A549 (cell line): Measurements from ENCODE around the gene GOLM1. TPM values are rescaled to one million over a fixed set of nuclear protein-coding genes. Genes with fewer than 3 reads are reported as not detected.

Experiments used
- ATAC-seq, 2 experiments: fragments of 200-7000 bp in 1 of 2; fragments of >200 bp in 1 of 2; cut with Nextera tagmentation in 1 of 2; cut with Tn5 transposase in 1 of 2; 3 replicates each; pipeline versions ENCODE4 v1.8.0 to v1.9.1; 2018 to 2020; ENCODE audit warnings: mild to moderate bottlenecking in 1 of 2, moderate library complexity in 1 of 2
- CTCF ChIA-PET: fragments of 300-600 bp; sonication (Branson Sonifier 250); formaldehyde crosslinking; extraction: SDS; loops from one replicate; lab custom pipeline; 2021; ENCODE audit warnings: antibody characterized with exemption, inconsistent platforms; lab: Yijun Ruan, JAX
- POLR2A ChIA-PET: fragments of 350-600 bp; formaldehyde crosslinking; extraction: SDS; loops from one replicate; lab custom pipeline; 2021; ENCODE audit warnings: antibody characterized with exemption, inconsistent platforms; lab: Yijun Ruan, JAX
- DNase-seq, 2 experiments: peaks; one replicate each; pipeline versions ENCODE4 v3.0.0 to v3.0.0-alpha.2; 2011 to 2016; ENCODE audit warnings: low read depth in 1 of 2, low spot score in 1 of 2
- FAIRE-seq: peaks from 2 replicates; lab custom pipeline; 2011; peaks lifted over from hg19 to GRCh38; lab: Jason Lieb, UNC
- H3K27ac ChIP-seq, 2 experiments: fragments of >200 bp; sonication (Bioruptor Twin); formaldehyde crosslinking; 3 replicates each; pipeline ENCODE4 v1.5.1; 2016 to 2017
- H3K4me1 ChIP-seq: fragments of >200 bp; sonication (Bioruptor Twin); formaldehyde crosslinking; 3 replicates; pipeline ENCODE4 v1.6.1; 2016
- H3K4me2 ChIP-seq: fragments of >200 bp; sonication (Bioruptor Twin); formaldehyde crosslinking; 3 replicates; pipeline ENCODE4 v1.6.1; 2016
- H3K4me3 ChIP-seq: fragments of >200 bp; sonication (Bioruptor Twin); formaldehyde crosslinking; 3 replicates; pipeline ENCODE4 v1.5.1; 2016
- H3K9me3 ChIP-seq: fragments of >200 bp; sonication (Bioruptor Twin); formaldehyde crosslinking; 3 replicates; pipeline ENCODE4 v1.6.1; 2016
- CHD2 ChIP-seq: fragments of 150-350 bp; IDR thresholded peaks from 2 replicates; pipeline ENCODE4 v1.6.1; 2014; ENCODE audit warnings: low read length; ENCODE audit not compliant: partially characterized antibody
- FOSB ChIP-seq: fragments of 250-450 bp; sonication (Bioruptor Pico); IDR thresholded peaks from 2 replicates; pipeline ENCODE4 v1.5.0; 2020; ENCODE audit warnings: mild to moderate bottlenecking, moderate library complexity
- FOSL2 ChIP-seq, 2 experiments: fragments of 450-650 bp in 1 of 2; fragments of >200 bp in 1 of 2; sonication (Bioruptor Twin) in 1 of 2; formaldehyde crosslinking; IDR thresholded peaks; 2 replicates each; pipeline versions ENCODE4 v1.5.0 to v1.6.1; 2016 to 2020; ENCODE audit warnings: mild to moderate bottlenecking in 1 of 2, moderate library complexity in 1 of 2
- FOXS1 ChIP-seq: fragments of 250-450 bp; sonication (Bioruptor Pico); IDR thresholded peaks from 2 replicates; pipeline ENCODE4 v1.5.0; 2020; ENCODE audit warnings: mild to moderate bottlenecking, moderate library complexity
- GATA3 ChIP-seq: IDR thresholded peaks from 2 replicates; pipeline ENCODE4 v1.6.1; 2012; ENCODE audit warnings: borderline replicate concordance
- HOXB13 ChIP-seq: fragments of 250-450 bp; sonication (Bioruptor Pico); IDR thresholded peaks from 2 replicates; pipeline ENCODE4 v1.5.0; 2020; ENCODE audit warnings: low read depth, mild to moderate bottlenecking, moderate library complexity
- JUNB ChIP-seq: fragments of >200 bp; sonication (Bioruptor Twin); formaldehyde crosslinking; IDR thresholded peaks from 2 replicates; pipeline ENCODE4 v1.6.1; 2016
- KDM5A ChIP-seq: fragments of 200-600 bp; sonication (generic); IDR thresholded peaks from 2 replicates; pipeline ENCODE4 v1.6.1; 2016; ENCODE audit warnings: antibody characterized with exemption, mild to moderate bottlenecking
- MAFK ChIP-seq: fragments of 450-650 bp; IDR thresholded peaks from 2 replicates; pipeline ENCODE4 v1.6.1; 2014; ENCODE audit not compliant: partially characterized antibody
- MAZ ChIP-seq: fragments of 150-350 bp; IDR thresholded peaks from 2 replicates; pipeline ENCODE4 v1.6.1; 2014; ENCODE audit warnings: antibody characterized with exemption, low read depth, low read length, borderline replicate concordance
- MYC ChIP-seq: IDR thresholded peaks from 2 replicates; pipeline ENCODE4 v1.6.1; 2012; ENCODE audit warnings: mild to moderate bottlenecking, inconsistent platforms, low read length, improper control_type of control experiment, borderline replicate concordance
- NFE2L2 ChIP-seq: fragments of 150-350 bp; conservative IDR thresholded peaks from 2 replicates; pipeline ENCODE4 v1.6.1; 2014; ENCODE audit warnings: low read length
- NR3C1 ChIP-seq: fragments of >200 bp; sonication (Bioruptor Twin); formaldehyde crosslinking; IDR thresholded peaks from 3 replicates; pipeline ENCODE4 v1.6.1; 2017
- PHF8 ChIP-seq: fragments of 200-600 bp; sonication (generic); IDR thresholded peaks from 2 replicates; pipeline ENCODE4 v1.6.1; 2016; ENCODE audit warnings: low read depth, mild to moderate bottlenecking, antibody characterized with exemption, moderate library complexity, borderline replicate concordance
- POLR2AphosphoS2 ChIP-seq: conservative IDR thresholded peaks from 2 replicates; pipeline ENCODE4 v1.6.1; 2012; ENCODE audit warnings: low read length, improper control_type of control experiment, inconsistent platforms
- RAD21 ChIP-seq, 2 experiments: fragments of >200 bp in 1 of 2; sonication (Bioruptor Twin) in 1 of 2; formaldehyde crosslinking in 1 of 2; IDR thresholded peaks in 1 of 2; conservative IDR thresholded peaks in 1 of 2; 2 replicates in 1 of 2; 3 replicates in 1 of 2; pipeline ENCODE4 v1.6.1; 2012 to 2018; ENCODE audit warnings: inconsistent platforms in 1 of 2
- RCOR1 ChIP-seq: fragments of 150-350 bp; IDR thresholded peaks from 2 replicates; pipeline ENCODE4 v1.6.1; 2014; ENCODE audit warnings: antibody characterized with exemption, low read length, low read depth
- SREBF2 ChIP-seq: fragments of 450-650 bp; IDR thresholded peaks from 2 replicates; pipeline ENCODE4 v1.6.1; 2014; ENCODE audit warnings: mild to moderate bottlenecking, moderate library complexity
- ZNF302 ChIP-seq: fragments of 250-450 bp; sonication (Bioruptor Pico); IDR thresholded peaks from 2 replicates; pipeline ENCODE4 v1.9.0; 2021; ENCODE audit warnings: inconsistent platforms, mild to moderate bottlenecking, moderate library complexity
- WGBS: methylation state at CpG from one replicate; pipeline ENCODE4 v1.1.6; 2017; ENCODE audit errors: missing lambda C conversion rate; 5-methylcytosine and 5-hydroxymethylcytosine counted together
- polyA plus RNA-seq, 4 experiments: library from polyadenylated mRNA; depleted of rRNA in 3 of 4; stranded (reverse); fragments of >200 nt; fragmentation: RNase III in 1 of 4; extraction: RNeasy Plus Mini Kit Qiagen cat#74134 plus additional on column Dnase treatment in 1 of 4; gene quantifications; 2 replicates in 3 of 4; 3 replicates in 1 of 4; pipeline ENCODE4 v1.2.3, GENCODE V29; 2011 to 2017
- TF ChIP-seq, protein P1 (sequence below): IDR thresholded peaks from 2 replicates; pipeline ENCODE4 v1.6.1; 2012
- TF ChIP-seq, protein P2 (sequence below): fragments of 250-450 bp; sonication (Bioruptor Pico); IDR thresholded peaks from 2 replicates; pipeline ENCODE4 v1.5.0; 2021; ENCODE audit warnings: mild to moderate bottlenecking, moderate library complexity, borderline replicate concordance
- TF ChIP-seq, protein P3 (sequence below): IDR thresholded peaks from 2 replicates; pipeline ENCODE4 v1.6.1; 2012; ENCODE audit warnings: low read depth, borderline replicate concordance

GOLM1 gene
- polyA plus RNA-seq, 2 of the 4 experiments (the other 2 are of a cell fraction) = 136 to 145 TPM

DNA sequence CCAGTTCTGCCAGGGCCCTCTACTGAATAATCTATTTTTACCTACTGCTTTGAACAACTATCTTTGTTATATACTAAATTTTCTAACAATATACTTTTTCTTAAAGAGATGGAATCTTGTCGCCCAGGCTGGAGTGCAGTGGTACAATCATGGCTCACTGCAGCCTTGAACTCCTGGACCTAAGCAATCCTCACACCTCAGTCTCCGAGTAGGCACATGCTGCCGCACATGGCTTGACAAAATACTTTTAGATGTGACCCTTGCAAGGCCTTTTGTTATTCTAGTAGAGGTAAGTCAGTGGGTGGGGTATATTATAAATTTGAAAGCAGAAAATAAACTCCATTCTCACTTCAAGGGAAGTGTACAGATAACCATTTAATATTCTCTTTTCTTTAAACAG lies 7.9 kb downstream of the GOLM1 start (continued):
- no peak for TF ChIP-seq CHD2
- TF ChIP-seq, protein P1, sequence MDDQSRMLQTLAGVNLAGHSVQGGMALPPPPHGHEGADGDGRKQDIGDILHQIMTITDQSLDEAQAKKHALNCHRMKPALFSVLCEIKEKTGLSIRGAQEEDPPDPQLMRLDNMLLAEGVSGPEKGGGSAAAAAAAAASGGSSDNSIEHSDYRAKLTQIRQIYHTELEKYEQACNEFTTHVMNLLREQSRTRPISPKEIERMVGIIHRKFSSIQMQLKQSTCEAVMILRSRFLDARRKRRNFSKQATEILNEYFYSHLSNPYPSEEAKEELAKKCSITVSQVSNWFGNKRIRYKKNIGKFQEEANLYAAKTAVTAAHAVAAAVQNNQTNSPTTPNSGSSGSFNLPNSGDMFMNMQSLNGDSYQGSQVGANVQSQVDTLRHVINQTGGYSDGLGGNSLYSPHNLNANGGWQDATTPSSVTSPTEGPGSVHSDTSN = no peak
- no peak for TF ChIP-seq FOSB (CRISPR knock-in tag)
- no peak for TF ChIP-seq KDM5A

DNA sequence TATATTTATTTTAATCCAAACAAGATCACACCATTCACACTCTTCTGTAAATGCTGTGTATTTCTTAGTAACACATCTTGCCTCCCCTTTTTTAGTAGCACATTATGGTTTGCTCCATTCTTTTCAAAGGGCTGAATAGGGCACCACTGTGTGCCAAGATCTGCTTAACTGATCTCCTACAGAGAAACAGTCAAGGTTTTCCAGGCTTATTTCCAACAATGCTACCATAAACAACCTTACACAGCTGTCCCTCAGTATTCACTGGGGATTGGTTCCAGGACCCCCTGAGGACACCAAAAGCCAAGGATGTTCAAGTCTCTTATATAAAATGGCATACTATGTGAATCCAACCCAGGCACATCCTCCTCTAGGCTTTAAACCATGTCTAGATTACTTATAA lies 16.5 kb downstream of the GOLM1 start:
- no peak for TF ChIP-seq RCOR1
- no peak for TF ChIP-seq GATA3
- TF ChIP-seq RAD21 (conservative IDR thresholded peaks at IDR 0.05 in 1 of 2, IDR thresholded peaks at IDR 0.05 in 1 of 2) = no peak
- TF ChIP-seq, protein P2, sequence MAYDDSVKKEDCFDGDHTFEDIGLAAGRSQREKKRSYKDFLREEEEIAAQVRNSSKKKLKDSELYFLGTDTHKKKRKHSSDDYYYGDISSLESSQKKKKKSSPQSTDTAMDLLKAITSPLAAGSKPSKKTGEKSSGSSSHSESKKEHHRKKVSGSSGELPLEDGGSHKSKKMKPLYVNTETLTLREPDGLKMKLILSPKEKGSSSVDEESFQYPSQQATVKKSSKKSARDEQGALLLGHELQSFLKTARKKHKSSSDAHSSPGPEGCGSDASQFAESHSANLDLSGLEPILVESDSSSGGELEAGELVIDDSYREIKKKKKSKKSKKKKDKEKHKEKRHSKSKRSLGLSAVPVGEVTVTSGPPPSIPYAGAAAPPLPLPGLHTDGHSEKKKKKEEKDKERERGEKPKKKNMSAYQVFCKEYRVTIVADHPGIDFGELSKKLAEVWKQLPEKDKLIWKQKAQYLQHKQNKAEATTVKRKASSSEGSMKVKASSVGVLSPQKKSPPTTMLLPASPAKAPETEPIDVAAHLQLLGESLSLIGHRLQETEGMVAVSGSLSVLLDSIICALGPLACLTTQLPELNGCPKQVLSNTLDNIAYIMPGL (CRISPR knock-in tag) = no peak
- no peak for TF ChIP-seq MYC
- no peak for TF ChIP-seq NFE2L2
- no peak for TF ChIP-seq CHD2
- TF ChIP-seq FOXS1 (CRISPR knock-in tag) = no peak
- no peak for TF ChIP-seq POLR2AphosphoS2
- no peak for TF ChIP-seq MAZ
- no peak for TF ChIP-seq SREBF2
- no peak for TF ChIP-seq NR3C1
- TF ChIP-seq JUNB = no peak
- TF ChIP-seq HOXB13 = no peak
- no peak for ATAC-seq
- H3K4me3 ChIP-seq = no peak overlapping the region
- POLR2A ChIA-PET = no interaction called here
- peaks cover 21% of the 10 kb centered on the region for H3K4me1 ChIP-seq
- DNase-seq = no peak
- H3K9me3 ChIP-seq = no peaks in the 10 kb centered on the region
- FAIRE-seq = no peak
- H3K27ac ChIP-seq = no peak overlapping the region
- no peak overlapping the region for H3K4me2 ChIP-seq
- CTCF ChIA-PET = interaction anchor here (0.7 to 1.2 kb wide), 2 partner anchors 20 to 26 kb away, joined by 3 read pairs; no protein-coding TSS in a partner anchor

- 71% methylated on average over 5 of the region's 5 CpGs for WGBS
- ATAC-seq = peak; percentile 72 to 81; a peak in 4 of 6 replicates
- POLR2A ChIA-PET = no interaction called here
- no peaks in the 10 kb centered on the region for H3K9me3 ChIP-seq
- peak in 1 of 2 experiments; percentile 32 for DNase-seq
- peak; percentile 54 for FAIRE-seq
- peak overlapping the region in 1 of 2 experiments; percentile 16; a peak in 1 of 6 replicates for H3K27ac ChIP-seq
- peak overlapping the region; percentile 48 for H3K4me2 ChIP-seq
- TF ChIP-seq, protein P1 = no peak
- TF ChIP-seq ZNF302 (no peak), MAFK (no peak), RAD21 (conservative IDR thresholded peaks at IDR 0.05 in 1 of 2, IDR thresholded peaks at IDR 0.05 in 1 of 2) (no peak), FOSB (CRISPR knock-in tag) (no peak), GATA3 (no peak), FOSL2 (IDR thresholded peaks at IDR 0.05) (no peak), FOSL2 (CRISPR knock-in tag; IDR thresholded peaks at IDR 0.05) (no peak), JUNB (no peak), PHF8 (no peak)
- TF ChIP-seq, protein P3, sequence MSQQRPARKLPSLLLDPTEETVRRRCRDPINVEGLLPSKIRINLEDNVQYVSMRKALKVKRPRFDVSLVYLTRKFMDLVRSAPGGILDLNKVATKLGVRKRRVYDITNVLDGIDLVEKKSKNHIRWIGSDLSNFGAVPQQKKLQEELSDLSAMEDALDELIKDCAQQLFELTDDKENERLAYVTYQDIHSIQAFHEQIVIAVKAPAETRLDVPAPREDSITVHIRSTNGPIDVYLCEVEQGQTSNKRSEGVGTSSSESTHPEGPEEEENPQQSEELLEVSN = no peak
- TF ChIP-seq, all 56 proteins: peak for 0
- Histone ChIP-seq H3K4me3 (no peak overlapping the region), H3K4me1 (peaks cover 21% of the 10 kb centered on the region)
- CTCF ChIA-PET = interaction anchor here (0.7 to 1.0 kb wide), 3 partner anchors 16 to 117 kb away, joined by 3 read pairs; no protein-coding TSS in a partner anchor
Measured at GRCh38 chr9:86079865-86080469, 19.4 kb downstream of the GOLM1 start.
